Nephron (organoid): Measurements from ENCODE around the gene FUT2.
"Not testable (repeated sequence)": the region's sequence is repeated elsewhere in the genome, so short reads cannot be mapped to it uniquely, and the experiment has no call there.

ENCODE experiments used
- H3K27ac Mint-ChIP-seq, 3 experiments: 2 replicates each; pipeline ENCODE4 v1.8.0; 2020; ENCODE audit warnings: mixed read lengths in 3 of 3, mild to moderate bottlenecking in 2 of 3, moderate library complexity in 1 of 3
- H3K27me3 Mint-ChIP-seq: 2 replicates; pipeline ENCODE4 v1.8.0; 2021; ENCODE audit warnings: low read depth, mild to moderate bottlenecking, moderate library complexity, mixed read lengths
- H3K36me3 Mint-ChIP-seq: 2 replicates; pipeline ENCODE4 v1.8.0; 2020; ENCODE audit warnings: low read depth, mixed read lengths
- H3K4me1 Mint-ChIP-seq: 2 replicates; pipeline ENCODE4 v1.8.0; 2020; ENCODE audit warnings: mixed read lengths
- H3K4me3 Mint-ChIP-seq, 3 experiments: 2 replicates each; pipeline ENCODE4 v1.8.0; 2020; ENCODE audit warnings: mild to moderate bottlenecking in 3 of 3, mixed read lengths in 3 of 3, moderate library complexity in 2 of 3
- H3K9me3 Mint-ChIP-seq: 2 replicates; pipeline ENCODE4 v1.8.0; 2020; ENCODE audit warnings: mixed read lengths
- CTCF ChIP-seq, 3 experiments: fragments of 200-600 bp; sonication (generic); IDR thresholded peaks; one replicate each; pipeline ENCODE4 v1.5.0; 2021; ENCODE audit warnings: antibody characterized with exemption in 3 of 3; ENCODE audit not compliant: unreplicated experiment in 3 of 3

FUT2 gene

GRCh38 chr19:48651683-48652048, 44.1 kb upstream of the FUT2 start:
- Mint-ChIP-seq H3K9me3 (no peaks in the 10 kb centered on the region), H3K4me3 (no peak overlapping the region), H3K4me1 (peaks cover 27% of the 10 kb centered on the region), H3K27ac (no peak overlapping the region), H3K27me3 (peaks cover 3% of the 10 kb centered on the region), H3K36me3 (no peaks in the 10 kb centered on the region)
- TF ChIP-seq CTCF (IDR thresholded peaks at IDR 0.05; ENCODE audit: unreplicated experiment in 3 of 3) = no peak

GRCh38 chr19:48654299-48655059, 41.3 kb upstream of the FUT2 start:
- Mint-ChIP-seq H3K27ac (peak overlapping the region; percentile 69 to 84 (median 69)), H3K36me3 (no peaks in the 10 kb centered on the region), H3K27me3 (peaks cover 12% of the 10 kb centered on the region), H3K4me3 (no peak overlapping the region), H3K4me1 (peaks cover 23% of the 10 kb centered on the region), H3K9me3 (no peaks in the 10 kb centered on the region)
- no peak for TF ChIP-seq CTCF (IDR thresholded peaks at IDR 0.05; ENCODE audit: unreplicated experiment in 3 of 3)

GRCh38 chr19:48656840-48657474, 38.8 kb upstream of the FUT2 start:
- Mint-ChIP-seq H3K27ac (peak overlapping the region; percentile 52 to 59 (median 57)), H3K27me3 (peaks cover 12% of the 10 kb centered on the region), H3K4me1 (peaks cover 29% of the 10 kb centered on the region), H3K4me3 (no peak overlapping the region), H3K9me3 (no peaks in the 10 kb centered on the region), H3K36me3 (no peaks in the 10 kb centered on the region)
- TF ChIP-seq CTCF (IDR thresholded peaks at IDR 0.05; ENCODE audit: unreplicated experiment in 3 of 3) = no peak

- not testable (repeated sequence) for H3K36me3 Mint-ChIP-seq, H3K27me3 Mint-ChIP-seq, H3K4me3 Mint-ChIP-seq, H3K27ac Mint-ChIP-seq, H3K9me3 Mint-ChIP-seq
- peaks cover 25% of the 10 kb centered on the region for H3K4me1 Mint-ChIP-seq
Measured at GRCh38 chr19:48657828-48658227, 37.9 kb upstream of the FUT2 start.

GRCh38 chr19:48658483-48658882, 37.3 kb upstream of the FUT2 start:
- no peaks in the 10 kb centered on the region for H3K9me3 Mint-ChIP-seq

GRCh38 chr19:48659768-48660167, 36.0 kb upstream of the FUT2 start:
- TF ChIP-seq CTCF (IDR thresholded peaks at IDR 0.05; ENCODE audit: unreplicated experiment in 3 of 3) = no peak
- no peaks in the 10 kb centered on the region for H3K36me3 Mint-ChIP-seq
- no peaks in the 10 kb centered on the region for H3K9me3 Mint-ChIP-seq
- peaks cover 18% of the 10 kb centered on the region for H3K4me1 Mint-ChIP-seq
- H3K27me3 Mint-ChIP-seq = peaks cover 12% of the 10 kb centered on the region
- H3K4me3 Mint-ChIP-seq = no peak overlapping the region
- no peak overlapping the region for H3K27ac Mint-ChIP-seq

More at GRCh38 chr19:48658483-48658882, 37.3 kb upstream of the FUT2 start:
- Mint-ChIP-seq H3K4me3 (no peak overlapping the region), H3K4me1 (peaks cover 25% of the 10 kb centered on the region), H3K27ac (no peak overlapping the region), H3K27me3 (peaks cover 12% of the 10 kb centered on the region), H3K36me3 (no peaks in the 10 kb centered on the region)
- TF ChIP-seq CTCF (IDR thresholded peaks at IDR 0.05; ENCODE audit: unreplicated experiment in 3 of 3) = no peak
